ENCODE results near the gene TMEM156.

The TMEM156 gene

GRCh38 chr4:38925492-38926413 is 106.5 kb downstream of the TMEM156 start:
- DNase-seq (ENCODE audit: low spot score): no peak

DNA sequence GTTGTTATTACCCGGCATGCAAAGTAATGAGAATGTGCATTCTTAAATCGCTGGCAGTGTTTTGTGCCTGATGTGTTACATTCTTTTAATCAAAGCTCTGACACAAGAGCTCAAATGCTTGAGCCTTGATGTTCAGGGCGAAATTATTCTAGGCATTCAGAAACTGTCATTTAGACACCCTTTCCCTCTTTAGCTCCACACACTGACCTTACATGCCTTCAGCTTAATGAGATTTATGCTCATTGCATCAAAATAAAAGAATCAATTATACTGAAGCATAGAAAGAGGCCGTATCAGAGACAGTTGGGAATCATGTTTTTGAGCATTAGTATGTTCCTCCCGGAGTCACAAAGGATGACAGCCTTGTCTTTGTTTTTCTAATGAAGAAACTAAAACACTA is 107.9 kb downstream of the TMEM156 start:
- no peak for DNase-seq (ENCODE audit: low spot score)

GRCh38 chr4:38923746-38924145 is 108.5 kb downstream of the TMEM156 start:
- no peak for DNase-seq (ENCODE audit: low spot score)

GRCh38 chr4:38921151-38921550 is 111.1 kb downstream of the TMEM156 start:
- no peak for DNase-seq (ENCODE audit: low spot score)

DNA sequence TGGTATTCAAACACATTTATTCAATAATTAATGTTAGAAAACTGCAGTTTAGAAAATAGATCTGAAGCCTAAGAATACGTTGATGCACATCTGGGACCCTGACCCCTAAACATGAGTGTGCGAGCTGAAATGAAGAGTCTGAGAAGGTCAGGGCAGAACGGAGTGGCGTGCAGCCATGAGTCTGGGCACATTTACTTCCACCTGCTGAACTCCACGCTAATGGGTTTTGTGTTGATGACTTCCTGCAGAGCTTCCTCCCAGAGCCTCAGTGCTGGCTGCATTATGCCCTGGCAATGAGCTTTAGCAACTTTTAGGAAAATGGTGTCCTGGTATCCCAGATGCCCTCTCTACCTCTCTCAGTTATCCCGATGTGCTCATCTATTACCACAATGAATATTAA is 111.5 kb downstream of the TMEM156 start:
- DNase-seq (ENCODE audit: low spot score): no peak

GRCh38 chr4:38920186-38920585 is 112.0 kb downstream of the TMEM156 start:
- DNase-seq (ENCODE audit: low spot score): no peak

- no peak for DNase-seq (ENCODE audit: low spot score)
These were observed 112.7 kb downstream of the TMEM156 start for GRCh38 chr4:38919494-38919893.

DNA sequence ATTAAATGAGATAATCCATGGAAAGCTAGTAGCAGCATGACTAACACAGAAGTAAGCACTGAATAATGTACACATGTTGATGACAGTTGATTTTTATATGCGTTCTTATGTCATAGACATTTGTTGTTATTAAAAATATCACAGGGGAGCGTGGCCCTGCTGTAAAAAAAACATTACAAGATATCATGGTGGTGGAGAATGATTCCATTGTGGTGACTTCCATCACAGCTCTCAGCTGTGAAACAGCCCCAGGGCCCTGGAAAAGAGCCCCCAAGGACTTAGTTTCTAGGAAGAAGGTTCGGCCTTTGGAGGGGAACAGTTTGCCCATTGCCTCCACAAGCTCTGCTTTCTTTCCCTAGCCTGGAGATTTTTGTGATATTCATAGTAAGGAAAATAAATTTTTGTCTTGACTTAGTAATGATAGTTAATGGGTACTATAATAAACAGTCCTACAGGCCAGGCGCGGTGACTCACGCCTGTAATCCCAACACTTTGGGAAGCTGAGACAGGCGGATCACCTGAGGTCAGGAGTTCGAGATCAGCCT is 114.7 kb downstream of the TMEM156 start:
- no peak for DNase-seq (ENCODE audit: low spot score)

Measured in NAMALWA (cell line).